AML-193 (cell line): ENCODE data around the gene ALG1L2.
A peak's percentile ranks its signal among the peaks of the same experiment; 100 is the strongest.
"Not testable (repeated sequence)": the region's sequence is repeated elsewhere in the genome, so short reads cannot be mapped to it uniquely, and the experiment has no call there.

ENCODE experiments used
- DNase-seq, 2 experiments: peaks; one replicate each; lab custom pipeline; 2025; lab: John Stamatoyannopoulos, UW

Gene ALG1L2

GRCh38 chr3:130093741-130094391, 12.2 kb downstream of the ALG1L2 start:
- peak; percentile 76 to 78 for DNase-seq

GRCh38 chr3:130094491-130094941, 12.9 kb downstream of the ALG1L2 start:
- DNase-seq, result not testable (repeated sequence)

GRCh38 chr3:130095858-130096257, 14.2 kb downstream of the ALG1L2 start:
- not testable (repeated sequence) for DNase-seq

- not testable (repeated sequence) for DNase-seq
Measured at GRCh38 chr3:130097096-130097495, 15.5 kb downstream of the ALG1L2 start.

GRCh38 chr3:130097690-130098638, 16.3 kb downstream of the ALG1L2 start:
- peak in 1 of 2 experiments; percentile 16 for DNase-seq

- not testable (repeated sequence) for DNase-seq
Measured at GRCh38 chr3:130098639-130099385, 17.2 kb downstream of the ALG1L2 start.

GRCh38 chr3:130102545-130102944, 20.9 kb downstream of the ALG1L2 start:
- DNase-seq, result not testable (repeated sequence)

- not testable (repeated sequence) for DNase-seq
Measured at GRCh38 chr3:130104191-130104590, 22.6 kb downstream of the ALG1L2 start.

GRCh38 chr3:130107333-130107995, 25.8 kb downstream of the ALG1L2 start:
- DNase-seq, result not testable (repeated sequence)

GRCh38 chr3:130108836-130109585, 27.4 kb downstream of the ALG1L2 start:
- not testable (repeated sequence) for DNase-seq

- DNase-seq, result not testable (repeated sequence)
Measured at GRCh38 chr3:130110386-130111169, 28.9 kb downstream of the ALG1L2 start.

- peak; percentile 98 for DNase-seq
Measured at GRCh38 chr3:130111185-130111864, 29.7 kb downstream of the ALG1L2 start.

GRCh38 chr3:130111865-130112747, 30.5 kb downstream of the ALG1L2 start:
- peak; percentile 87 to 93 for DNase-seq

- DNase-seq, result not testable (repeated sequence)
Measured at GRCh38 chr3:130112748-130113073, 31.1 kb downstream of the ALG1L2 start.

- not testable (repeated sequence) for DNase-seq
Measured at GRCh38 chr3:130115400-130115799, 33.8 kb downstream of the ALG1L2 start.

- DNase-seq, result no peak
Measured at GRCh38 chr3:130117933-130118332, 36.3 kb downstream of the ALG1L2 start.

GRCh38 chr3:130119824-130120223, 38.2 kb downstream of the ALG1L2 start:
- DNase-seq, result not testable (repeated sequence)

GRCh38 chr3:130120291-130120690, 38.7 kb downstream of the ALG1L2 start:
- not testable (repeated sequence) for DNase-seq
